Activated CD4-positive, CD25-positive, alpha-beta regulatory T cell treated with anti-CD3 and anti-CD28 coated beads, Interleukin-2, amount 50 U/mL, for 24 hours (primary cell): ENCODE results near the gene PACRG.

Source experiments
- ATAC-seq, 2 donors: fragments of 150-1000 bp; cut with Tn5 transposase; one replicate each; pipeline ENCODE4 v1.10.0; 2021; ENCODE audit warnings: mild to moderate bottlenecking in 1 of 2, moderate library complexity in 1 of 2

PACRG gene

GRCh38 chr6:163185744-163186143, 458.0 kb downstream of the PACRG start:
- ATAC-seq: no peak

- no peak for ATAC-seq
Observed at GRCh38 chr6:163186527-163186926, 458.8 kb downstream of the PACRG start.

- no peak for ATAC-seq
Observed at GRCh38 chr6:163187201-163187600, 459.4 kb downstream of the PACRG start.

- ATAC-seq: no peak
Observed at GRCh38 chr6:163187606-163188005, 459.8 kb downstream of the PACRG start.

- ATAC-seq: no peak
Observed at GRCh38 chr6:163188746-163189145, 461.0 kb downstream of the PACRG start.

GRCh38 chr6:163189609-163190008, 461.8 kb downstream of the PACRG start:
- ATAC-seq: no peak

- ATAC-seq: no peak
Observed at GRCh38 chr6:163190786-163191185, 463.0 kb downstream of the PACRG start.

- ATAC-seq: no peak
Observed at GRCh38 chr6:163191704-163192537, 464.1 kb downstream of the PACRG start.

GRCh38 chr6:163192591-163192990, 464.8 kb downstream of the PACRG start:
- ATAC-seq: no peak

GRCh38 chr6:163193326-163193725, 465.6 kb downstream of the PACRG start:
- ATAC-seq: no peak

GRCh38 chr6:163195721-163196691, 468.2 kb downstream of the PACRG start:
- no peak for ATAC-seq

- no peak for ATAC-seq
Observed at GRCh38 chr6:163197839-163198238, 470.1 kb downstream of the PACRG start.

- ATAC-seq: no peak
Observed at GRCh38 chr6:163198396-163198795, 470.6 kb downstream of the PACRG start.

GRCh38 chr6:163199371-163199770, 471.6 kb downstream of the PACRG start:
- no peak for ATAC-seq

- no peak for ATAC-seq
Observed at GRCh38 chr6:163200289-163200688, 472.5 kb downstream of the PACRG start.

GRCh38 chr6:163200694-163201093, 472.9 kb downstream of the PACRG start:
- ATAC-seq: no peak

- no peak for ATAC-seq
Observed at GRCh38 chr6:163201855-163202254, 474.1 kb downstream of the PACRG start.

GRCh38 chr6:163206196-163206595, 478.4 kb downstream of the PACRG start:
- no peak for ATAC-seq

- no peak for ATAC-seq
Observed at GRCh38 chr6:163207431-163208383, 479.9 kb downstream of the PACRG start.

- ATAC-seq: no peak
Observed at GRCh38 chr6:163209005-163209404, 481.2 kb downstream of the PACRG start.

- no peak for ATAC-seq
Observed at GRCh38 chr6:163212123-163212522, 484.3 kb downstream of the PACRG start.

GRCh38 chr6:163214259-163214658, 486.5 kb downstream of the PACRG start:
- no peak for ATAC-seq
